GM19023 (cell line): Measurements from ENCODE around the gene DLG3.
"Not testable (repeated sequence)": the region's sequence is repeated elsewhere in the genome, so short reads cannot be mapped to it uniquely, and the experiment has no call there.

ENCODE experiments used
- ATAC-seq: cut with Tn5 transposase; IDR thresholded peaks from one replicate; pipeline ENCODE4 v1.9.1; 2021; ENCODE audit warnings: mild to moderate bottlenecking, moderate library complexity; ENCODE audit not compliant: unreplicated experiment

The DLG3 gene

DNA sequence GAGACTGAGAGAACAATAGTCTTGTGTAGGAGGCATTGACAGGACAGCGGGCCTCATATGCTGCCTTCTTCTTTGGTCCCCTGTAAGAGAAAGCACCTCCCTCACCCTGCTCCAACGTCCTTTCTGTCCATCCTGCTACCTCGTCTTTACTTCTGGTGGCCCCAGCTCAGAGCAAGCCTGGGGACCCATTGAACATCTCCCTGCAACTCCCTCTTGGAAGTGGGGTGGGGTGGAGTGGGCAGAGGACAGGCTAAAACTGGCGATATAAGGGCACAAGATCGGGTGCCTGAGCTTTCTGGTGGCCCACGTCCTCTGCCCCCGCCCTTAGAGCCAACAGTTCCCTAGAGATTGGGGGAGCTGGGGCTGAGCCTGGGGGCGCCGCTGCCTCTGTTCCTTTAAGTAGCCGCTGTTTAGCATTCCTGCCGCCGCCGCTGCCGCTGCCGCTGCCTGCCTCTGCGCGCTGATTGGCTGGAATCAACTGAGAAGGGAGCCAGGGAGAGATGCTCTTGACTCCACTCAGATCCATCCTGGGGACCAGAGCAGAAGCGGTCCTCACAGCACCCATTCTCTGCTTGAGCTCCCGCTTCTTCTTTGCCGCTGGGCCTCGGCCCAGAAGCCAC lies at the start of gene DLG3:
TSS of gene DLG3 (plus strand) at position 510 of the 620 bp plus-strand sequence. CDS start 367 bp downstream, outside the sequence.
- no peak for ATAC-seq

DNA sequence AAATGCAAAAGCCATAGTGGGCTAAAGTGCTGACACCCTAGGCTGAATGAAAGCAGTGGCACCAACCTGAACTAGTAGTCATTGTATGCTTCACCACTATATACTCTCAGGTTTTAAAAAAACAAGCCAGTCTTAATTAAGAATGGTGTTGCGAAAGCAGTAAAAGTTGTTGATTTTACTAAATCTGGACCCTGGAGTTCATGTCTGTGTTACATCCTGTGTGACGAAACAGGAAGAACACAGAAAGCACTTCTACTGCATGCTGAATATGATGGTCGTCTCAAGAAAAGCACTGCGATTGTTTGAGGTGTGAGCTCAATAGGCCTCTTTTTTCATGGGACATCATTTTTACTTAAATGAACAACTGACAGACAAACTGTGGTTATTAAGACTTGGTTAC lies 45.7 kb upstream of the DLG3 start:
- no peak for ATAC-seq

DNA sequence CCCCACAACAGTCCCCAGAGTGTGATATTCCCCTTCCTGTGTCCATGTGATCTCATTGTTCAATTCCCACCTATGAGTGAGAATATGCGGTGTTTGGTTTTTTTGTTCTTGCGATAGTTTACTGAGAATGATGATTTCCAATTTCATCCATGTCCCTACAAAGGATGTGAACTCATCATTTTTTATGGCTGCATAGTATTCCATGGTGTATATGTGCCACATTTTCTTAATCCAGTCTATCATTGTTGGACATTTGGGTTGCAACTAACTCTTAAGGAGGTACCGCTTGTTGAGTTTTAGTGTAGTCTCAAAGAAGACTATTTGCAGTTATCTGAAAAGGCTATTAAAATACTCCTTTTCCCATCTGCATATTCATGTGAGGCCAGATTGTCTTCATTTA lies 44.5 kb upstream of the DLG3 start:
- not testable (repeated sequence) for ATAC-seq

DNA sequence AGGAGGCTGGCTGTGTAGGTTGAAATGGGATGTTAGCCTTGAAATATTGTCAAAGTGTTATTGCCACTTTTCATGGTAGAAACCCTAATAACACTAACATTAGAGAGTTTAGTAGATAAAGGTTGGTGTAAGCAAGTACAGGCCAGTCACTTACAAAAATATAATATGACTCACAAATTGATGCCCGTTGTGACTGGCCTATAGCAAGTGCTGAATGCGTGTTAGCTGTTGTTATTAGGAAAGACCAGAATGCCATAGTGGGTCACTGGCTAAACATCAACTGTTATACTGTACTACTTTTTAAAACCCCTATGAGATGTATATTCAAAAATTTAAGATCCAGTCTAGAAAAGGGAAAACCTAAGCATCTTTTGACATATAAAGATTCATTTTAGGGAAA lies 41.9 kb upstream of the DLG3 start:
- no peak for ATAC-seq

DNA sequence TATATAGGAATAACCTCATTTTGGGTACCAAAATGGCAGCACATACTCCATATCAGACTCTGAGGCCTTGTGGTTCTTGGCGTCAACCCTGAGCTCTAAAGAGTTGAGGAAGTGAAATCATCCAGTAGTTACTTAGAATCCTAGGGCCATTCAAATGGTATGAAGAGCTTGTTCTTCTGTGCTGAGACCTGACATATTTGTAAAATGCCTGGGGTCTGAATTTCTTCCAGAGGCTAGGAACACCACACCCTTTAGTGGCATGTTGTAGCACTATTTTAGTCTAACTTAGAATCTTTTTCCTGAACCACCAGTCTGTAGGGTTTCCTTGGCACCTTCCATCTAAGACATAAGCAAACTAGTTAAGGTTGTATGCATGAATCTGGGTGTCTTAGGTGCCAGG lies 39.6 kb upstream of the DLG3 start:
- no peak for ATAC-seq

DNA sequence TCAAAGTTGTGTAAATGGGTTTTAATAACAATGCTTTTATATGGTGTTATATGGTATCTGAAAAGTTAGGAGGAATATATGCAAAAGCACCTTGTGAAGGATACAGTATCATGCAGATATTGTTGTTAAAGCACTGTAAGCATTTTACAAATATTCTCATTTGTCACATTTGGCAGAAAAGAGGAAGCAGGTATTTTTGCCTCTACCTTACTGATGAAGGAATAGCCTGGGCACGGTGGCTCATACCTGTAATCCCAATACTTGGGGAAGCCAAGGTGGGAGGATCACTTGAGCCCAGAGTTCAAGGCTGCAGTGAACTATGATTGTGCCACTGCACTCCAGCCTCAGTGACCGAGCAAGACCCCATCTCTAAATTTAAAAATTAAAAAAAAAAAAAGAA lies 33.7 kb upstream of the DLG3 start:
- no peak for ATAC-seq

DNA sequence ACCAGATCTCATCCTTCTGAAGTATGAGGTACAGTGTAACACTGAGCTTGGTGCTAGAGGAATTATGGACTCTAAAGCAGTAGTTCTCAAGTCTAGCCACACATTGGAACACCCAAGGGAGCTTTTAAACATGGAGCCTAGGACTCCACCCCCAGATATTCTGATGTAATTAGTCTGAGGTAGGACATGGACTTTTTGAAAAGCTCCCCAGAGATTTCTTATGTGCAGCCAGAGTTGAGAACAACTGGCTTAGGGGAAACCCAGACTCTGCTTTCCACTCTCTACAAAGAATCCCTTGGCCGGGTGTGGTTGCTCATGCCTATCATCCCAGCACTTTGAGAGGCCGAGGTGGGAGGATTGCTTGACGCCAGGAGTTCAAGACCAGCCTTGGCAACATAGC lies 33.2 kb upstream of the DLG3 start:
- ATAC-seq: no peak

DNA sequence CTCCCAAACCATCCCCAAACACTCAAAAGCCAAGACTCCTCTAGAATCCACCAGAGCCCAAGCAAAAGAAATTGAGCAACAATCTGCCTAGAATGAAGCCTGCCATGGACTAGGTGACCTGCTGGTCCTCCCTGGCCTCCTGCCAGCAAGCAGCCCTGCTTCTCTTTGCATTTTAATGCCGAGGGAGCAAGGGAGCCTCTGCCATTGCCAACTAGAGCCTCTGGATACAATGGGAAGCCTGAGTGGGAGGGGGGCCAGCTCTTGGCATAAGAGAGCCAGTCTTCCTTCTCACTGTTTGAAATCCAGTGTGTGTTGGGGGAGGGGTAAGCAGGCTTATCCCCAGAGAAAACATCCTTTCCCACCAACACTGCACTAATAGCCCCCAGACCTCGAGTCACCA lies 23.0 kb upstream of the DLG3 start:
- no peak for ATAC-seq

DNA sequence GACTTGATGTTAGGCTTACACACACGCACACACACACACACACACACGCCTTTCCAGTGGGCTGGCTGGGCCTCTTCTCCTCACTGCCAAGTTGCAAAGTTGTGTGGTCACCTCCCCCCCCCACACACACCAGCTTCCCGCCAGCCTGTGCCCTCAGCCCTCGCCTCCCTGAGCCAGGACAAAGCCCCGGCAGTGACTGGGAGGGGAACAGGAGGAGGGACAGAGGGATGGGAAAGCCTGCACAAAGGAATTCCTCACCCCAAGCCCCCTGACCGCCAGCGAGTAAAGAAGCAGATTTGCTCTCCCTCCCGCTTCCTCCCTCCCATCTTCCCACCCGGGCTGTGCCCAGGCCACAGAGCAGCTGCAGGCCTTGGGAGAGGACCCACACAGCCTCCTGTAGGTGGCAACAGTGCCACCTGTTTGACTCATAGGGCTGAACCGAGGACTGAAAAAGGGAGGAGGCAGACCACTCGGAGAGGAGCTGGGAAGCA lies 21.7 kb upstream of the DLG3 start, which contains the start of gene GDPD2:
TSS of gene GDPD2 (plus strand) at position 464 of the 491 bp plus-strand sequence. CDS start 1,671 bp downstream, outside the sequence.
- ATAC-seq: no peak

DNA sequence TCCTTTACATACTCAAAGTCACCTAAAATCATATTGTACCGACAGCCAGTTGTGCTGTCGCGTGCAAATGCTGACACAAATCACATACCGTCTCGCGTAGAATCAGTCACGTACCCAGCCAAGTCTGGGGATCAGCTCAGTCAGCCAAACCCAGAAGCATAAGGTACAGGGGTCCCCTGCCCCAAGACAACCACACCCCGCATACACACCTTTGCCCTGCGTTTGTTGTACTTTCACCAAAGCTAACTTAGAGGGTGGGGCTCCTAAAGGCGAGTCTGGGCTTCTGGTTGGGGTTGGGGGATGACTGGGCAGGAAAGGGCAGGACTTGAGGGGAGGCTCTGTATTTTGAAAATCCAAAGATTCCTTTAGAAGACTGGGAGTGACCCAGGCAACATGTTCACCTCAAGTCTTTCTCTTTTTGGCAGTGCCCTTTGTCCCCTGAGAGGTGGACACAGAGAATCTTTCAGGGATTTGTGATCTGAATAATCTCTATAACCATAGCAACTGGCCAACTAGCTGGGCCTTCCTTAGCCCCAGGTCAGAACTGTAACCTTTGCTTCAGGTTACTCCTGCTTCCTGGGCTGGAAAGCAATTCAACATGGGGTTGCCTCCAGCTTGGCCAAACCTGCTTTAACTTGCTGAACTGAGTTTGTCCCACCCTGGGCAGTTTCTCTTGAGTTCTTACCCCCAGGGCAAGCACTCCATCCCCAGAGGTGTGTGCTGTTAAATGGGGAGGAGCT lies 20.5 kb upstream of the DLG3 start:
- ATAC-seq: no peak

DNA sequence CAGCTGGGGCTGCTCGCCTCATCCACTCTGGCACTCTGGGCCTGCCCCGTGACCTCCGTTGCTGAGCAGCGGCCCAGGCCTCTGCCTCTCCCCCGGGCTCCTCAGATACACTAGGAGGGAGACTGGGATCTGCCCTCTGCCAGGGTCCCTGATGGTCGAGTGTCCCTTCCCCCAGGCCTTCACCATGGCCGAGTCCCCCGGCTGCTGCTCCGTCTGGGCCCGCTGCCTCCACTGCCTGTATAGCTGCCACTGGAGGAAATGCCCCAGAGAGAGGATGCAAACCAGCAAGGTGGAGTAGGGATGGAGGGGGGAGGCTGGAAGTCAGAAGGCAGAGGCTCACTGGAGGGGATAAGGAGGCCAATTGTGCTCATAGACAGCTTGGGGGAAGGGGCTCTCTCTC lies 19.8 kb upstream of the DLG3 start:
- no peak for ATAC-seq

DNA sequence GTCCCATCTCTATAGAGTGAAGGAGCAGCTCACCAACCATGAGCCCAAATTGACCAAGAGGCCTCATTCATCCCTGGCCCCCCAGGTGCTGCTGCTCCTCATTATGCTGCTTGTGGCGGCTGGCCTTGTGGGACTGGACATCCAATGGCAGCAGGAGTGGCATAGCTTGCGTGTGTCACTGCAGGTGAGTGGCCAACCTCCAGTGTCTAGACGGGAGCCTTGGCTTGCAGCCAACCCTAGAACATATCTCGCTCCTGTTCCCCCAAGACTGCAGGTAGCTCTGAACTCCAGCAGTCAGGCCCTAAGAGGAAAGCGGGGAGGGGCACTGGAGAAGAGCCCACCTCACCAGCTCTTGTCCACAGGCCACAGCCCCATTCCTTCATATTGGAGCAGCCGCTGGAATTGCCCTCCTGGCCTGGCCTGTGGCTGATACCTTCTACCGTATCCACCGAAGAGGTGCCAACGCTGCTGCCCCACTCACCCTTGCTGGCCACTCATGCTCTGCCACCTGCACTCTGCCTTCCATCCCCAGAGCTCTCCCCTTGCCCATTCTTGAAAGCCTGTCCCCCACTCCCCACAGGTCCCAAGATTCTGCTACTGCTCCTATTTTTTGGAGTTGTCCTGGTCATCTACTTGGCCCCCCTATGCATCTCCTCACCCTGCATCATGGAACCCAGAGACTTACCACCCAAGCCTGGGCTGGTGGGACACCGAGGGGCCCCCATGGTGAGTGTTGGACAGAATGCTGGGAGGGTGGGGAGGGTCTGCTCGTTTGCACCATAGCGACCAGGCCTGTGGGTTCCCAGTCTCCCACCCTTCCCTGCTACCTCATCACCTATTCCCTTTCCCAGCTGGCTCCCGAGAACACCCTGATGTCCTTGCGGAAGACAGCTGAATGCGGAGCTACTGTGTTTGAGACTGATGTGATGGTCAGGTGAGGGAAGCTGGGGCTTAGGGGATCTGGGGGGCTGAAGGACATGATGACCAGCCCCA lies 18.1 kb upstream of the DLG3 start:
- ATAC-seq: no peak

DNA sequence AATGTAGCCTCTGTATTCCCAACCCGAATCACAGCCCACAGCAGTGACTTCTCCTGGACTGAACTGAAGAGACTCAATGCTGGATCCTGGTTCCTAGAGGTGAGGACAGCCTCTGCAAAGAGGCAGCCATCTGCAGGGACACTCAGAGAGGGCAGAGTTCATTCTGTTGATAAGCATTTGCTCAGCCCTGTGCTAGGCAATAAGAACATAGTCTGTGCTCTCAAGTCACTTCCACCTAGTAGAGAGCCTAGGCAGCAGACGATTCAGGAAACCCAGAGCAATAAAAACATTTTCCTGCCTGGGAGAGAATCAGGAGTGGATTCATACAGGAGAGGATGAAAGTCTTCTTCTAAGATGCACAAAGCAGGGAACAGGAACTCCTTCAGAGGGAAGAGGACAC lies 17.3 kb upstream of the DLG3 start:
- ATAC-seq: no peak

DNA sequence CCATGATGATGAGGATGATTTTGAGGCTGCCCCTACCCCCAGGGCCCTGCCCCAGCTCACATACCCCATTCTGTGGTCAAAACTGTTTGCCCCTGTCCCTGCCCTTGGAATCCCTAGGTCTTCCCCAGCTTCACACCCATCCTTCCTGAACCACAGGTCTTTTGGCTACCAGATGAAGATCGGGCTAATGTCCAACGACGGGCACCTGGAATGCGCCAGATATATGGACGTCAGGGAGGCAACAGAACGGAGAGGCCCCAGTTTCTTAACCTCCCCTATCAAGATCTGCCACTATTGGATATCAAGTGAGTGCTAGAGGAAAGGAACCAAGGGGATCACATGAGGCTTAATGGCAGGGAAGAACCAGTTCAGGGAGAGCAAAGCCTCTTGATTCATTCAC lies 14.9 kb upstream of the DLG3 start:
- no peak for ATAC-seq

DNA sequence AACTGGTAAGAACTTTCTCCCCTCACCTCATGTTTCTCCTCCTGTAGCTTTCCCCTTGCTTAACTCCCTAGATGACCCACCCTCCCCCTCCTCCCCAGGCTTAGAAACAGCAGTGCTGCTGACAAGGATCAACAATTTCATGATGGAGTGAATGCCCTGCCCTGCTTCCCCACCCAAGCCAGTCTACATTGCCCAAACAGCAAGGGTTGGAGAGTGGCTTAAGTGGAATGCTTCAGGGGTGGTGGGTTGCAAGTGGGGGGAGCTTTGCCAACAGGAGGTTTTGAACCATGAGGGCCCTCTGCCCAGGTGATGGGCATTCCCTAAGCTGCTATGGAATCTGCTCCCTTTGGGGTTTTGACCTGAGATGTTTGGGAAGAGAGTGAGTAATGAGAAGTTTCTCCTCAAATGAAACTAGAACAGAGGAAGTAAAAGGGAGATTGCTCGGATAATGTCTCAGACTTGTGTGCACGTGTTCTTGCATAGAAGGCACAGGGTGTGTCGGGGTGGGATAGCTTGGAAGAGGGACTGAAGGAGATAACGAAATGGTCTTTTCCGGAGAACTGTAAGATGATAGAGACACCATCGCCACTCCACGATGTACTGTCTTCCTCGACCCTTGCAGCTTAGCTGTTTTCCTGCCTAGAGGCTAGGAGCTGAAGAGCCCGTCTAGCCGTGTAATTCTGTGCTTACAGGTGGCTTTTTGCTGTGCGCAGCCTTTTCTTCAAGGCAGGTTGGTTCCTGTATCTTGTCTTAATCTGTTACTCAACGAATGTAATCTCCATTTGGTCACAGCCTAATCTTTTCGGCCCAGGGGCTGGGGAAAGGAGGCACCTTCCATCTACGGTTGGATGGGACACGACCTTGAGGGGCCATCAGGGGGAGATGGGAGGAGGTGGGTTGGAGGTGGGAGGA lies 11.4 kb upstream of the DLG3 start:
- no peak for ATAC-seq

DNA sequence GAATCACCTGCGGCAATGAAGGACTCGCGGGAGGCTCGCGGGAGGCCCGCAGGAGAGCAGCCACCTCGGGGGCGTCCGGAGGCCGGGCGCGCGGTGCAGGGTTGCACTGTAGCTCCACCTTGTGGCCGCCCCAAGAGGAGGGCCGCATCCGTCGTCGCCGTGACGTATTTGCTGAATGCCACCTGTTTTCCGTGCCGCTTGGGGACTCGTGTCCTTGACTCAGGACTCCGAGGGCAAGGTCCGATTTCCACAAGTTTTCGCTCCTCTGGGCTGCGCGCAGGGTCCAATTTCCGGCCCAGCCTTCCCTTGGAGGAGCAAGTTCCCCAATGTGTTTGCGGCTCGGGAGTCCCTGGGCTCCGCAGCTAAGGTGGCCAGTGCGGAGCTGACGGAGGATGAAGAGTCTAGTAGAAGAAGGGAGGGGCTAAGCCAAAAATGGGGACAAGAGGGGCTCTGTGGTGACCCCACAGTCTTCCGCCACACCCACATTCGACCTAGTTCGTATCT lies 10.7 kb upstream of the DLG3 start:
- ATAC-seq: peak; percentile 66

DNA sequence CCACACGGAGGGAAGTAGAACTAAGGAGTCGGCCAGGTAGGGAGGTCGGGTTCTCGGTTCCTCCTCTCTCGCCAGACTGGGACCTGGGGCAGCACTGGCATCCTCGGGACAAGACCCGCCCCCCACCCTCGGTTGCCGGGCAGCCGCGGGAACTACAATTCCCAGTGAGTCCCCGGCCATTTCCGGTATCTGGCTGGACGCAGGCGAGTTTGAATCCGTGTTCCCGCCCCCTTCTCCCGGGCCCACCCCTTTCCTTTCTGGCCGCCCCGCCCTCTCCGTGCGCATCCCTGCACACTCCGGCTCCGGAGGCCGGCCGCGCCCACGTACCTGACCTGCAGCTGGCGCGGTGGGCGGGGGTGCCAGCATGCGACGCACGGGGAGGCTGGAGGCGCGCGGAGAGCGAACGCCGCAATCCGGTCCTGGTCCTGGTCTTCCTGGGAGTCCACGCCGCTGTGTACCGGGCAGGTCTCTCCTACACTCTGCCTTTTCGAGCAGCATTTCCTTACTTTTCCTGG lies 10.2 kb upstream of the DLG3 start:
- ATAC-seq: peak; percentile 60

DNA sequence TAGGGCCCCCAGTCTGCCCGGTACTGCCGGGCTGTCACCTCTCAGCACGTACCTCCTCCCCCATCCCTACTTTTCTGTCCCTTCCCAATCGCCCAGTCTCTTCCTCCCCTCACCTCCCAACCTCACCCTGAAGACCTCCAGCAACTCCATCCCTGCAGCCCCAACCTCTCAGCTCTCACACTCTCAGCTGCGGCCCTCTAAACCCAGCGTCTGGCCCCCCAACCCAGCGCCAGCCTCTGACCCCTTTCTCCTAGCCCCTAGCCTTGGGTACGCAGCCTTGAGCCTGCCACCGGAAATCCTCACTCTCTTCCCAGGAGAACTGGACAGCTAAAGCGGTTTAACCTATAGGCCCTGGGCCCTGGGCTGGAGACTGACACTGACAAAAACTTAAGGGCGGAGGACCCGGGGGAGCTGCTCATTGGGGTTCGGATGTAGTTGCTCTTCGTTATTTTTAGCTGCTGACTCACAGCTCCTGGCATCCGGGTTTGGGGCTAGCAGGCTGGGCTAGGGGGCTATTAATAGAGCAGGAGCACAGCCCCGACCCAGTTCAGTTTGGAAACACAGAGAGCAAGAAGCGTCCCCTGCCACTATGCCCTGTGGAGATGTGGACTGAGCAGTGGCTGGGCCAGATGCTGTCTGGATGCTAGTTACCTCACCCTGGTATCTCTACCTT lies 9.6 kb upstream of the DLG3 start:
- ATAC-seq: no peak

DNA sequence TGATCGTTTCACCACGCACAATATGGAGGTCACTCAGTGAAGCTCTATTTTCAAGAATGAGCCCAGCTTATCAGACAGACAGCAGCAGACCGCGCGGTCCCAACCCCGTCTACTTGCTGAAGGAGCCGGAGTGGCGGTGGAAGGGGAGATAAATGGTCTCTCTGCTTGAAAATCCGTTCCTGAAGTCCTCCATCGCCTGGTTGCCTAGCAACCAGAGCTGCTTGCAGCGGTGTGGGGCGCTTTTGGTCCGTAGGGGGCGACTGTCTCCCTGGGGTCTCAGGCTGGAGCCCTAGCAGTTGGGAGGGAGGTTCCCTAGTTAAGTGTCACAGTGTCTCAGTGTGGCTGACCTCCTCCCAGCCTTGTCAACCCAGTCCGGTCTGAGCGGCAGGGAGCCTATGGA lies 8.3 kb upstream of the DLG3 start:
- no peak for ATAC-seq
